Astrocyte (in vitro differentiated cells and primary cell): ENCODE results near the gene ZBTB49.

ENCODE experiments used
- EZH2 ChIP-seq: IDR thresholded peaks from 2 replicates; pipeline ENCODE4 v1.6.1; 2012; ENCODE audit warnings: mild to moderate bottlenecking, low read length, inconsistent platforms; ENCODE audit not compliant: insufficient read depth
- TF ChIP-seq, protein P1 (sequence below): IDR thresholded peaks from 2 replicates; pipeline ENCODE4 v1.5.1; 2011; ENCODE audit warnings: low read depth, mild to moderate bottlenecking, inconsistent platforms, low read length, moderate library complexity; ENCODE audit not compliant: insufficient read depth

DNA sequence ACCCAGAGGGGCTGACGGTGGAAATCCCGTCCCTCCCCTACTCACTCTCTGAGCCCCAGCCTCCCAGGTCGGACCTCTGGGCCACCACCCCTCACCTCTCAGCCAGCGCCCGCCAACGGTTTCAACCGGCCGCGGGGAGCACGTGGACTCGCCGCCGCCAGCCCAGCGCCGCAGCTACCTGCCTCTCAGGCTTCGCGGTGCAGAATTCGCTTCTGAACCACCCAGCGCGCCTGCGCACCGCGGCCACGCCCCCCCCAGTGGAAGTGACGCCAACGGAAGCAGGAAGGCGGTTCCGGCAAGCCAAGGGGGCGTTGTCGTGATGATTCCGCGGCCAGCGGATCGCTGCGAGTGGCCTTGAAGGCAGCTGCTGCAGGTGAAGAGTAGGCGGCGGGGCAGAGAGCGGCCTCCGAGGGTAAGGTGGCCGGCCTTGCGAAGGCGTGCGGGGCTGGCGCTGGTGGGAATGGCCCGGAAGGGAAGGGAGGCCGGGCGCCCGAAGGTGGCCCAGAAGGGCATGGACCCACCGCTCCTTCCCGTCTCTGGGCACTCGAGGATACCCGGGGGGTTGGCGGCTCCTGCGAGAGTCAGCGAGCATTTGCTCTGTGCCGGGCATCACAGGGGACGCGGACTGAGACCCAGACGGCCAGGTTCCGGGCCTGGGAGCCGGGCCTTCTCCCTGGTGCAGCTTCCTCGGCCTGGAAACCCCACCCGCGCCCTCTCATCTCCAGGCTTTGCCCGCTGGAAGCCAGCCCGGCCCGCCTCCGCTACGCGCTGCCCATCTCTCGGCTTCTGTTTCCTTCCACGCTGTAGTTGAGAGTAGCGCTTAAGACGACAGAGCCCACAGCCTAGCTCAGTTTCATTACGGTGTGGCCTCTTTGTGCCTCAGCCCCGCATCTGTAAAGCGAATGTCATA, at the start of gene ZBTB49, which contains the start of gene LYAR:
- TF ChIP-seq, protein P1, sequence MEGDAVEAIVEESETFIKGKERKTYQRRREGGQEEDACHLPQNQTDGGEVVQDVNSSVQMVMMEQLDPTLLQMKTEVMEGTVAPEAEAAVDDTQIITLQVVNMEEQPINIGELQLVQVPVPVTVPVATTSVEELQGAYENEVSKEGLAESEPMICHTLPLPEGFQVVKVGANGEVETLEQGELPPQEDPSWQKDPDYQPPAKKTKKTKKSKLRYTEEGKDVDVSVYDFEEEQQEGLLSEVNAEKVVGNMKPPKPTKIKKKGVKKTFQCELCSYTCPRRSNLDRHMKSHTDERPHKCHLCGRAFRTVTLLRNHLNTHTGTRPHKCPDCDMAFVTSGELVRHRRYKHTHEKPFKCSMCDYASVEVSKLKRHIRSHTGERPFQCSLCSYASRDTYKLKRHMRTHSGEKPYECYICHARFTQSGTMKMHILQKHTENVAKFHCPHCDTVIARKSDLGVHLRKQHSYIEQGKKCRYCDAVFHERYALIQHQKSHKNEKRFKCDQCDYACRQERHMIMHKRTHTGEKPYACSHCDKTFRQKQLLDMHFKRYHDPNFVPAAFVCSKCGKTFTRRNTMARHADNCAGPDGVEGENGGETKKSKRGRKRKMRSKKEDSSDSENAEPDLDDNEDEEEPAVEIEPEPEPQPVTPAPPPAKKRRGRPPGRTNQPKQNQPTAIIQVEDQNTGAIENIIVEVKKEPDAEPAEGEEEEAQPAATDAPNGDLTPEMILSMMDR: no peak
- no peak for TF ChIP-seq EZH2
